Ovary (tissue), 9 donors: ENCODE measurements around the gene PGBD5. TPM values are rescaled to one million over a fixed set of nuclear protein-coding genes. Genes with fewer than 3 reads are reported as not detected.

Experiments
- DNase-seq, 5 donors: peaks; one replicate each; pipeline ENCODE4 v3.0.0-alpha.2; 2019 to 2020
- H3K27ac ChIP-seq, 2 donors: fragments of 200-600 bp; one replicate each; pipeline versions ENCODE4 v1.5.1 to v1.8.0; 2019 to 2022
- H3K27me3 ChIP-seq: fragments of 200-600 bp; one replicate; pipeline ENCODE4 v1.8.0; 2022
- H3K36me3 ChIP-seq: fragments of 200-600 bp; sonication (generic); one replicate; pipeline ENCODE4 v1.5.1; 2019
- H3K4me1 ChIP-seq: one replicate; pipeline ENCODE4 v1.8.1; 2013; ENCODE audit warnings: mild to moderate bottlenecking, moderate library complexity; ENCODE audit not compliant: insufficient read depth
- H3K4me3 ChIP-seq: fragments of 200-600 bp; sonication (generic); one replicate; pipeline ENCODE4 v1.5.1; 2017
- H3K9me3 ChIP-seq, 2 donors: fragments of 200-600 bp in 1 of 2; sonication (generic) in 1 of 2; one replicate each; pipeline versions ENCODE4 v1.5.1 to v1.8.1; 2013 to 2019; ENCODE audit warnings: mild to moderate bottlenecking in 1 of 2, moderate library complexity in 1 of 2
- CTCF ChIP-seq, 3 donors: fragments of 450-650 bp in 2 of 3; fragments of 200-600 bp in 1 of 3; IDR thresholded peaks; one replicate each; pipeline versions ENCODE4 v1.5.1 to v1.8.0; 2016 to 2022; ENCODE audit warnings: antibody characterized with exemption in 3 of 3, mild to moderate bottlenecking in 1 of 3
- EP300 ChIP-seq: sonication (generic); formaldehyde crosslinking; IDR thresholded peaks from one replicate; pipeline ENCODE4 v1.6.1; 2017; ENCODE audit warnings: antibody characterized with exemption
- POLR2A ChIP-seq: fragments of 450-650 bp; IDR thresholded peaks from one replicate; pipeline ENCODE4 v1.6.1; 2017; ENCODE audit warnings: antibody characterized with exemption, mild to moderate bottlenecking, moderate library complexity
- WGBS, 3 donors: extraction: QIAGEN DNeasy Blood & Tissue Kit in 1 of 3; methylation state at CpG; one replicate each; pipeline versions ENCODE4 v1.1.5 to v1.1.7; 2013 to 2017; 5-methylcytosine and 5-hydroxymethylcytosine counted together
- intact Hi-C, 4 donors: fragments of 100-400 bp; cut with DNase I; formaldehyde crosslinking; loops; one replicate each; pipeline versions ENCODE4 v1.11.0 to v1.15.1; 2022 to 2023
- polyA plus RNA-seq, 2 donors: library from polyadenylated mRNA; stranded (reverse); fragments of 200-250 nt in 1 of 2; fragments of 350-450 nt in 1 of 2; fragmentation: Illumina TruSeq in 1 of 2; extraction: RNeasy Lipid Tissue Mini Kit (QIAGEN cat#74804) in 1 of 2; gene quantifications; one replicate each; pipeline ENCODE4 v1.2.3, GENCODE V29; 2013 to 2014
- total RNA-seq, 7 donors: library from RNA; depleted of rRNA in 2 of 7; stranded (reverse); fragments of >200 nt in 2 of 7; fragmentation: NEBNext Ultra II Directional in 3 of 7; extraction: Animal tissue kit (Norgen Biotek cat#: 25700) in 3 of 7; gene quantifications; one replicate each; pipeline versions ENCODE4 v1.1.0 to v1.2.4, GENCODE V29; 2016 to 2023
- donor health status: DM: no; HTN: no; CAD: no; lungs with moderate emphysema.
- donor health status: DM: no; HTN: no; CAD: no.
- donor health status: Bipolar disorder and iron deficiency.
- donor health status: DM: yes; HTN: yes; CAD: no.
- donor health status: DM: no; HTN: no; CAD: no.
- donor health status: DM: yes; HTN: yes; CAD: no.

PGBD5 gene
- total and polyA plus RNA-seq, 9 donors = 0.12 to 2.6 (median 1.1) TPM

GRCh38 chr1:230273141-230273710 is 152.9 kb downstream of the PGBD5 start:
- DNase-seq = peak in 2 of 5 donors; percentile 5 to 17
- no peak overlapping the region for H3K27ac ChIP-seq

DNA sequence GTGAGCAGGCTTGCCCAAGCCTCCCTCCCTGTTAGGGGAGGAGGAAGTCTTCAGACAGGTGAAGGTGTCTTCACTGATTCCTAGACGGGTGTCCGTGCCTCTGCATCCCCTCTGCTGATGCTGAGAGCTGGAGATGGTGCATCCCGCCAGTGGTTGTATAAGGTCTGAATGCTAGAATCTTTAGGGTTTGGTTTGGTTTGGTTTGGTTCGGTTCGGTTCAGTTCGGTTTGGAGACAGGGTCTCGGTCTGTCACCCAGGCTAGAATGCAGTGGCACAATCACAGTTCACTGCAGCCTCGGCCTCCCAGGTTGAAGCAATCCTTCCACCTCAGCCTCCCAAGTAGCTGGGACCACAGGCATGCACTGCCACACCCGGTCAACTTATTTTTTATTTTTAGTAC is 153.6 kb downstream of the PGBD5 start:
- Histone ChIP-seq H3K9me3 (no peaks in the 10 kb centered on the region), H3K27me3 (no peaks in the 10 kb centered on the region), H3K27ac (no peak overlapping the region), H3K36me3 (no peaks in the 10 kb centered on the region), H3K4me1 (peaks cover 6% of the 10 kb centered on the region), H3K4me3 (no peak overlapping the region)
- TF ChIP-seq POLR2A = no peak
- TF ChIP-seq CTCF (IDR thresholded peaks at IDR 0.05) = no peak
- no peak for TF ChIP-seq EP300
- intact Hi-C loops = no loop called here
- peak in 2 of 5 donors; percentile 7 to 9 for DNase-seq
- 90 to 97% (median 95%) methylated on average over 9 of the region's 9 CpGs for WGBS, 3 donors

More at GRCh38 chr1:230273141-230273710, 152.9 kb downstream of the PGBD5 start:
- no peak overlapping the region for H3K4me3 ChIP-seq
- no peaks in the 10 kb centered on the region for H3K27me3 ChIP-seq
- TF ChIP-seq EP300 (no peak), POLR2A (no peak), CTCF (IDR thresholded peaks at IDR 0.05) (no peak)
- intact Hi-C loops = no loop called here
- 81 to 97% (median 97%) methylated on average over 7 of the region's 7 CpGs for WGBS, 3 donors
- H3K36me3 ChIP-seq = no peaks in the 10 kb centered on the region
- H3K4me1 ChIP-seq = peaks cover 6% of the 10 kb centered on the region
- H3K9me3 ChIP-seq = no peaks in the 10 kb centered on the region

DNA sequence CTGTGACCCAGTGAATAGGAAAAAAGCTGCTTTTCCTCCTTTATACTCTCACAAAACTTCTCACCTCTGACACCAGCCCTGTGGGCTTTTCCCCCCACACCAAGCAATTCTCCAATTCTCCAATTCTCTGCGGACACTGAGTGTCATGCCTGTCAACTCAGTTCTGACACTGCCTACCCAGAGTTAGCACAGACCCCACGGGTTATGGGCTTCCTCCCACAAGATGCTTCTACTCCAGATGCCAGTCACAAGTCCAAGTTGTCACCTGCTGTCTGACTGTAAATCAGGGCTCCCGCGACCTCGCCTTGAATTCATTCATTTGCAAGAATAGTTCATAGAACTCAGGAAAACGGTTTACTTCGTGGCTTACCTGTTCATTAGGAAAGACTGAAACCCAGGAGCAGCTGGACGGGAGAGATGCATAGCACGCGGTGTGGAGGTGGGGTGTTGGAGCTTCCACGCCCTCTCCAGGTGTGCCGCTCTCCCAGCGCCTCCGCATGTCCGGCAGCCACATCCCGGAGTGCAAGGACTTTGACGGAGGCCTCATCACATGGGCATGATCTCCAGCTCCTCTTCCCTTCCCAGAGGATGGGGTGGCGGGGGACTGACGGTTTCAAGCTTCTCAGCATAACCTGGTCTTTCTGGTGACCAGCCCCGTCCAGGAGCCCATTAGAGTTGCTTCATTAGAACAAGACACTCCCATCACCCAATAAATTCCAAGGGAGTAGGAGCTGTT is 154.7 kb downstream of the PGBD5 start:
- Histone ChIP-seq H3K4me3 (no peak overlapping the region), H3K27me3 (no peaks in the 10 kb centered on the region), H3K9me3 (no peaks in the 10 kb centered on the region), H3K36me3 (no peaks in the 10 kb centered on the region), H3K27ac (no peak overlapping the region), H3K4me1 (peaks cover 6% of the 10 kb centered on the region)
- WGBS, 3 donors = 92 to 96% (median 93%) methylated on average over 20 of the region's 20 CpGs
- peak in 2 of 5 donors; percentile 17 to 30 for DNase-seq
- TF ChIP-seq EP300 (no peak), CTCF (IDR thresholded peaks at IDR 0.05) (no peak), POLR2A (no peak)
- intact Hi-C loops = no loop called here

DNA sequence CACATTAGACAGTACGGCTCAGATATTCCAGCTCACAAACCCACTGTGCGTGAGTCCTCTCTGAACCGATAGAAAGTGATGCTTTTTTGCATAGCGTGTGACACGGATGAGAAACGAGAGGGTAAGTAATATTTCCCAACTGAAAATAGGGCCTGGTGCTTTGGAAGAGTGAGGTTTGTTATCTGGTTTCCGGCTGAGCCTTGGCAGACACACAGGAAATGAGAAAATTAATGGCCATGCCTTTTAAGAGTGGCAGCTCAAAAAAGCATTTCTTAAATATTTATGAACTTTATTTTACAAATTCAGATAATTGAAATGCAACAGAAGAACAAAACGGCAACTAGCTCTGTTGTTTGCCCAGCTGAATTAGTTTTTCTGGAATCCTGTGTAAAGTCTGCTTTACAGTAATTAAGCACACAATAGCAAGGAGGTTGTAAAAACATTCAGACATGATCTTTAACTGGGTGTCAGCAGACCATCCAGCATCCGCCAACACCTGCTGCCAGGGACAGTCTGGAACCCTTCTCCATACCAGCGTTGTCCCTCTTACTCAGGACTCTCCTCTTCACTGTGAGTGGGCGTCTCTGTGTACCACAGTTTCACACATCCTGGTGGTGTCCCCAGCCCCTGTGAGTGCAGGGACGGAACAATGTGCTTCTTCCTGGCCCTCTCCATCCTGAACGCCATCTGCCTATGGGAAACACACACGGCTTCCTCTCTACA is 155.4 kb downstream of the PGBD5 start:
- H3K4me3 ChIP-seq = no peak overlapping the region
- WGBS, 3 donors = 30 to 44% (median 44%) methylated on average over 14 of the region's 14 CpGs
- peaks cover 6% of the 10 kb centered on the region for H3K4me1 ChIP-seq
- no peaks in the 10 kb centered on the region for H3K36me3 ChIP-seq
- H3K27ac ChIP-seq = no peak overlapping the region
- H3K9me3 ChIP-seq = no peaks in the 10 kb centered on the region
- H3K27me3 ChIP-seq = no peaks in the 10 kb centered on the region
- DNase-seq = peak in 2 of 5 donors; percentile 17 to 24
- TF ChIP-seq CTCF (IDR thresholded peaks at IDR 0.05) (no peak), EP300 (no peak), POLR2A (no peak)
- intact Hi-C loops = no loop called here
